ENCODE results near the gene TFF1. TPM values are rescaled to one million over a fixed set of nuclear protein-coding genes. Genes with fewer than 3 reads are reported as not detected.

Gene TFF1
- total and polyA plus RNA-seq, 2 of the 4 experiments (the other 2 are of a cell fraction): not detected

GRCh38 chr21:42351626-42352440 is 14.5 kb downstream of the TFF1 start:
- intact Hi-C loops (cut with micrococcal nuclease) (no loop called here), in situ Hi-C loops (cut with MboI; ENCODE audit: low sequenced_read_pairs) (no loop called here), dilution Hi-C loops (cut with HindIII; ENCODE audit: low sequenced_read_pairs, unreplicated experiment) (no loop called here)
- no peak overlapping the region for H3K9ac ChIP-seq (ENCODE audit: low read depth, low read length)
- ATAC-seq (ENCODE audit: low read depth) (no peak), DNase-seq (no peak)
- no peak overlapping the region for H4K8ac ChIP-seq (ENCODE audit: low read depth in 2 of 2, low read length in 2 of 2)
- H3K36me3 ChIP-seq (ENCODE audit: control insufficient read depth, insufficient read depth, low read length): no peaks in the 10 kb centered on the region
- H3K18ac ChIP-seq (ENCODE audit: low read depth, low read length): no peak overlapping the region
- H3K9me3 ChIP-seq (ENCODE audit: control insufficient read depth, insufficient read depth, low read length): no peaks in the 10 kb centered on the region; the same call in 1 of the 2 replicates
- H3K4me1 ChIP-seq (ENCODE audit: control insufficient read depth, insufficient read depth, low read length): no peaks in the 10 kb centered on the region
- ChIA-PET POLR2A (ENCODE audit: unreplicated experiment) (no interaction called here), CTCF (no interaction called here)
- WGBS, 2 experiments (ENCODE audit: extremely low coverage in 2 of 2, insufficient read length in 1 of 2): 0% methylated on average over 1 of the region's 11 CpGs; no CpG with 5 or more reads in 1 of the 2 experiments
- H2BK120ac ChIP-seq (ENCODE audit: low read depth, low read length): no peak overlapping the region
- H3K27me3 ChIP-seq (ENCODE audit: control insufficient read depth, insufficient read depth, low read length): peaks cover 19% of the 10 kb centered on the region
- no peaks in the 10 kb centered on the region for H3K79me1 ChIP-seq (ENCODE audit: low read depth in 1 of 2, low read length in 2 of 2)
- no peak overlapping the region for H3K14ac ChIP-seq (replicated peaks; ENCODE audit: low read depth, low read length)
- TF ChIP-seq SMC3 (IDR thresholded peaks at IDR 0.05; ENCODE audit: low read depth, low read length) (no peak), POLR2A (IDR thresholded peaks at IDR 0.05; ENCODE audit: low read depth, low read length) (no peak), NFE2L2 (IDR thresholded peaks at IDR 0.05; ENCODE audit: low read depth, low read length) (no peak), CEBPB (IDR thresholded peaks at IDR 0.05; ENCODE audit: low read depth, low read length) (no peak), MXI1 (IDR thresholded peaks at IDR 0.05; ENCODE audit: borderline replicate concordance, low read depth, low read length) (no peak), USF2 (IDR thresholded peaks at IDR 0.05; ENCODE audit: low read depth, low read length) (no peak), MAZ (IDR thresholded peaks at IDR 0.05; ENCODE audit: borderline replicate concordance, low read depth, low read length) (no peak), RAD21 (IDR thresholded peaks at IDR 0.05; ENCODE audit: low read length) (no peak), BHLHE40 (IDR thresholded peaks at IDR 0.05; ENCODE audit: low read depth, low read length) (no peak), RFX5 (IDR thresholded peaks at IDR 0.05; ENCODE audit: low read depth, low read length) (no peak), FOS (IDR thresholded peaks at IDR 0.05; ENCODE audit: low read depth, low read length) (no peak), MAFK (IDR thresholded peaks at IDR 0.05; ENCODE audit: low read depth, low read length) (no peak), RCOR1 (IDR thresholded peaks at IDR 0.05; ENCODE audit: insufficient replicate concordance, low read length) (no peak), CTCF (conservative IDR thresholded peaks at IDR 0.05; ENCODE audit: low read depth, low read length) (no peak), CHD1 (IDR thresholded peaks at IDR 0.05; ENCODE audit: low read depth, low read length) (no peak)
- TF ChIP-seq, protein P1, sequence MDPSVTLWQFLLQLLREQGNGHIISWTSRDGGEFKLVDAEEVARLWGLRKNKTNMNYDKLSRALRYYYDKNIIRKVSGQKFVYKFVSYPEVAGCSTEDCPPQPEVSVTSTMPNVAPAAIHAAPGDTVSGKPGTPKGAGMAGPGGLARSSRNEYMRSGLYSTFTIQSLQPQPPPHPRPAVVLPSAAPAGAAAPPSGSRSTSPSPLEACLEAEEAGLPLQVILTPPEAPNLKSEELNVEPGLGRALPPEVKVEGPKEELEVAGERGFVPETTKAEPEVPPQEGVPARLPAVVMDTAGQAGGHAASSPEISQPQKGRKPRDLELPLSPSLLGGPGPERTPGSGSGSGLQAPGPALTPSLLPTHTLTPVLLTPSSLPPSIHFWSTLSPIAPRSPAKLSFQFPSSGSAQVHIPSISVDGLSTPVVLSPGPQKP (IDR thresholded peaks at IDR 0.05; ENCODE audit: borderline replicate concordance, low read depth, low read length): no peak
- no peak overlapping the region for H2AK9ac ChIP-seq (replicated peaks; ENCODE audit: low read depth, low read length, poor library complexity)
- H3K4ac ChIP-seq (ENCODE audit: low read depth, low read length): no peak overlapping the region
- no peak overlapping the region for H3K23ac ChIP-seq (ENCODE audit: low read depth, low read length)
- H2AFZ ChIP-seq (replicated peaks; ENCODE audit: low read length, poor library complexity): peak overlapping the region; percentile 32
- no peak overlapping the region for H4K91ac ChIP-seq (ENCODE audit: insufficient read depth, low read depth, low read length)
- H2BK15ac ChIP-seq (ENCODE audit: low read depth, low read length): no peak overlapping the region
- no peaks in the 10 kb centered on the region for H4K20me1 ChIP-seq (ENCODE audit: insufficient read depth, low read length)
- no TSS peak for BruUV-seq (replicated peaks)
- no peak overlapping the region for H4K5ac ChIP-seq (ENCODE audit: low read depth, low read length)
- H2BK20ac ChIP-seq (ENCODE audit: low read depth, low read length): no peak overlapping the region
- H3K9me1 ChIP-seq (ENCODE audit: insufficient read depth, low read length): no peaks in the 10 kb centered on the region
- H2AK5ac ChIP-seq (ENCODE audit: low read depth, low read length): no peak overlapping the region
- no peak overlapping the region for H3K56ac ChIP-seq (ENCODE audit: extremely low read depth, insufficient read depth, low read length)
- no peak overlapping the region for H2BK5ac ChIP-seq (ENCODE audit: low read depth, low read length, poor library complexity, severe bottlenecking)
- H3K4me3 ChIP-seq (ENCODE audit: insufficient read depth, low read depth, low read length): no peak overlapping the region
- H3K4me2 ChIP-seq (ENCODE audit: low read depth, low read length): no peak overlapping the region
- H3K27ac ChIP-seq (ENCODE audit: insufficient read depth, low read length): no peak overlapping the region
